Hepatocyte (in vitro differentiated cells): Measurements from ENCODE around the gene FIBP.

Experiments
- CTCF ChIP-seq: fragments of 200-600 bp; sonication (generic); IDR thresholded peaks from 2 replicates; pipeline ENCODE4 v1.5.1; 2016; ENCODE audit warnings: antibody characterized with exemption, mild to moderate bottlenecking; ENCODE audit not compliant: poor library complexity
- EZH2 ChIP-seq: fragments of 200-600 bp; sonication (generic); IDR thresholded peaks from 2 replicates; pipeline ENCODE4 v1.6.1; 2016; ENCODE audit warnings: antibody characterized with exemption, mild to moderate bottlenecking, borderline replicate concordance

- TF ChIP-seq CTCF = no peak
- no peak for TF ChIP-seq EZH2
These were observed 33.1 kb downstream of the FIBP start for GRCh38 chr11:65854852-65855837.
